ENCODE results near the gene PRKCG.
"Not testable (repeated sequence)": the region's sequence is repeated elsewhere in the genome, so short reads cannot be mapped to it uniquely, and the experiment has no call there.

- not testable (repeated sequence) for TF ChIP-seq CHD2 (IDR thresholded peaks at IDR 0.05; ENCODE audit: low read length); CTCF (IDR thresholded peaks at IDR 0.05; ENCODE audit: control extremely low read depth in 1 of 3, insufficient read depth in 1 of 3, low read depth in 1 of 3, low read length in 3 of 3); HDAC2 (IDR thresholded peaks at IDR 0.05; ENCODE audit: borderline replicate concordance in 1 of 2, low read depth in 2 of 2, low read length in 2 of 2)
Measured at GRCh38 chr19:53948611-53949010, 66.6 kb downstream of the PRKCG start.
